HL-60/S4 treated with retinoic acid at 250 ng/mL for 4 days and 3 days (cell line): ENCODE results near the gene TBC1D24.

Experiments
- in situ Hi-C: fragments of 300-500 bp; cut with MboI; formaldehyde crosslinking; loops from 2 replicates; pipeline ENCODE4 v1.7.0; 2022; ENCODE audit warnings: low sequenced_read_pairs

TBC1D24 gene

DNA sequence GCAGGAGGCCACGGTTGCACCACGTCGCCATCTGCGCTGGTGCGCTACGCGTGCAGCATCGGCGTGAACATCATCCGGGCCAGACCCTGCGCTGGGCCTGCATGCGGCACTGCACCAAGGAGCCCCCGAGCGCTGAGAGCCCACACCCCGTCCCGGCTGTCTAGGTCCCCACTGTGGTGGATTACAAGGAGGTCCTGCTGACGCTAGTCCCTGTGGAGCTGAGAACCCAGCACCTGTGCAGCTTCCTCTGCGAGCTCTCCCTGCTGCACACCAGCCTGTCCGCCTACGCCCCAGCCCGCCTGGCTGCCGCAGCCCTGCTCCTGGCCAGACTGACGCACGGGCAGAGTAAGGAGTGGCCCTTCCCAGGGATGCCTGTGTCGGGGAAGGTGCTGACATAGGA, 25.8 kb upstream of the TBC1D24 start:
- in situ Hi-C loops = no loop called here

DNA sequence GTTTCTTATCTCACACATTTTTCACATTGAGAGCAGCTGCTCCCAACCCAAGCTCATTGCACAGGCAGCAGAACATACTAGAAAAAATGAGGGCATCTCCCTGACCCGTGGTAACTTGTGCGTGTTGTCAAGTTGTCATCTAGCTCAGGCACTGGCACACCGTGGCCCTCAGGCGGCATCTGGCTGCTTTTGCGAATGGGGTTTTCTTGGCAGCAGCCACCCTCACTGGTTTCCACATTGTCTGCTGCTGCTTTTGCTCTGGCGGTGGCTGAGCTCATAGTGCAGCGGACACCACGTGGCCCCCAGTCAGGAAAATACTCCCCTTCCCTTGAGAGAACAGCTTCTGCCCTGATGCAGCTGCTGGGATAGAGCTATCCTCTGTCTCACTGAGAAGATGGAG, 24.4 kb upstream of the TBC1D24 start:
- in situ Hi-C loops = no loop called here

DNA sequence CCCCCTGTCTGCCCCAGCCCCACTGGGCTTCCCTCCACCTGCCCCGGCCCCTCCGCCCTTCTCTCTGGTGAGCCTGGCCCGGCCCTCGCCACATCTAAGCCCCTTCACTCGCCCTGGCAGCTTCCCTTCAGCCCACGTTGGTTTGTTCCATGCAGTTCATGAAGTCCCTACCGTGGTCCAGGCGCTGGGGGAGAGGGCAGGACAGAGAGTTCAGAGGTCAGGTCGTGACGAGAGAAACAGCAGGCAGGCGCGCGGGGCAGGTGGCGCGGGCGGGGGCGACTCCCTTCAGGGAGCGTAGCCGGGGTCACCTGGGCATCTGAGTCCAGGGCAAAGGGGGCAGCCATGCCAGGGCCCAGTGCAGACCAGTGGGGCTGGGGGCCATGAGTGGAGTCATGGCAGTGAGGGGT, 23.9 kb upstream of the TBC1D24 start:
- in situ Hi-C loops = no loop called here

DNA sequence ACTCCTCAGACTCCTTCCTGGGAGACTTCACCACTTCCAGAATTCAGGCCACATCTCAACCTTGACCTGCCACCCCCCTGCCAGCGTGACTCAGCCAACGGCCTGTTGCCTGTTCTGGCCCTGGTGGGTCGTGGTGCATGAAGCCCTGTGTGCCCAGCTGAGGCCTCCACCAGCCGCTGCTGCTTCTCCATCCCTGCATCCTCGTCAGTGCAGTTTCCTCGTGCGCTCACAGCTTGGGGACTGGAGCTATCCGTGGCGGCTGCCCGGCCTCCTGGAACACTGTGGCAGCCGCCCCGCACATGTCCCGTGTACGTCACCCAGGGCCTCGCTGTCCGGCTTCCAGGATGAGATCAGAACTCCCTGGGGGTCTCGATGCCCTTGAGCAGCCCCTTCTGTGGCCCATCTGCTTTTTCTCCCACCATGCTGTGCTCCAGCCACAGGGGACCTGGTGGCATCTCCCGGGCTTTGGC, 23.0 kb upstream of the TBC1D24 start:
- in situ Hi-C loops = no loop called here

DNA sequence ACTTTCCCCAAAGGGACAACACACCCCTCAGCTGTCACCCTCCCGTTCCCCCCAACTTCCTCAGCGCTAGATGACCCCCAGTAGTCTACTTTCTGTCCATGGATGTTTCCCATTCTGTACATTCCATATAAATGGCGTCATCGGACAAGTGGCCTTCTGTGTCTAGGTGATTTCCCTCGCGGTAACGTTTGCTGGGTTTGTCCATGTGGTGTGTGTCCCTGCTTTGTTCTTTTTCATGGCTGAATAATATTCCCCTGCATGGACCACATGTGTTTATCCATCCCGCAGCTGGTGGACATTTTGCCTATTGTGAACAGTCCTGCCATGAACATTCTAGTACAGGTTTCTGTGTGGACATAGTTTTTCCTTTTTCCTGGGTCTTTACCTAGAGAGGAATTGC, 22.3 kb upstream of the TBC1D24 start:
- in situ Hi-C loops = no loop called here

DNA sequence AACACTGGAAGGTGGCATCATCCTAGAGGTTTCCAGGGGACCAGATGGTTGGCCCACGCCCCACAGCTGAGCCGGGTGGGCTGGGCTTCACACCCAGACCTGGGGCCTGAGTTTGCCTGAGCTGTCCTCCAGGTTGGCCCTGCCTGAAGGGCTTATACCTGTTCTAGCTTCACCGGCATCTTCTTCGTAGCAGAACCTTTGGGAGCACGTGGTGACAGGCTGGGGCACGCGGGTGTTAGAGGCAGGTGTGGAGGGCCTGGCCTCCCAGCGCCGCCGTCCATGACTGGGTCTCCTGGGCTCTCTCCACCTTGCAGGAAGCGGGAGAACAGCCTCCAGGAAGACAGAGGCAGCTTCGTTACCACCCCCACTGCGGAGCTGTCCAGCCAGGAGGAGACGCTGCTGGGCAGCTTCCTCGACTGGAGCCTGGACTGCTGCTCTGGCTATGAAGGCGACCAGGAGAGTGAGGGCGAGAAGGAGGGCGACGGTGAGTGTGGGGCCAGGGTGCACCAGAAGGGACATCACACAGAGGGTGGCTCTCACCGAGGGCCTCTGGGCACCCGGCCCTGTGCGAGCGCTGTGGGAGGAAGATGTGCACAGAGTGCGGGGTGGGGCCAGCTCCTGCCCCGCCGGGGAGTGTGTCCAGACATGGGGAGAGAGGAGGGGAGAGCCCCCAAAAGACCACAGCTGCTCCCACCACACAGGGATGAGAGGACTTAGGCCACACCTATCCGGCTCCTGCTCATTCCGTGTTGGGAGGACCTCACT, 19.7 kb upstream of the TBC1D24 start:
- in situ Hi-C loops = no loop called here

DNA sequence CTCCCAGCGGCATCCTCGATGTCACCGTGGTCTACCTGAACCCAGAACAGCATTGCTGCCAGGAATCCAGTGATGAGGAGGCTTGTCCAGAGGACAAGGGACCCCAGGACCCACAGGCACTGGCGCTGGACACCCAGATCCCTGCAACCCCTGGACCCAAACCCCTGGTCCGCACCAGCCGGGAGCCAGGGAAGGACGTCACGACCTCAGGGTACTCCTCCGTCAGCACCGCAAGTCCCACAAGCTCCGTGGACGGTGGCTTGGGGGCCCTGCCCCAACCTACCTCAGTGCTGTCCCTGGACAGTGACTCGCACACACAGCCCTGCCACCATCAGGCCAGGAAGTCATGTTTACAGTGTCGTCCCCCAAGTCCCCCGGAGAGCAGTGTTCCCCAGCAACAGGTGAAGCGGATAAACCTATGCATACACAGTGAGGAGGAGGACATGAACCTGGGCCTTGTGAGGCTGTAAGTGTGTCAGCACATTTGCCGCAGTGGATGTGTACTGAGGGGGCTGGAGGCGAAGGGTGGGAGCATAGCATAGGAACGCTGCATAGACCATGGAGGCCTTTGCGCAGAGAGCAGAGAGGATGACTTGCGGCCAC, 18.3 kb upstream of the TBC1D24 start:
- in situ Hi-C loops = no loop called here

DNA sequence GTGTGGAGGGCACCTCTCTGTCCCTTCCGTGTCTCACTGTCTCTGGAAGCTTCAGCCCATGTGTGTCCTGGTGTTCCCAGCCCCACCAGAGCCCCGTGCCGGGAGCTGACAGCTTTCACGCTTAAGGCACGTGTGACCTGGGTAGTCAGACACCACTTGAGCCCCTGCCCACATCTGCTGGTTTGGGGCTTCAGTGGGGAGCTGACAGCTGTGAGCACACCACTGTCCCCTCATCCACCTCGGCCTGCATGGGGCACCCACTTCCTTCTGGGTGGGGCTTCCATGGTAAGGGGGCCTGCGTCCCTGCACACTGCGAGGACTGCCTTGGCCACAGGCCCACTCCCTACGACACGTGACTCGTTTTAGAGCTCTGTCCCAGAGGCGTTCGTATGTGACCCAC, 17.7 kb upstream of the TBC1D24 start:
- in situ Hi-C loops = no loop called here

DNA sequence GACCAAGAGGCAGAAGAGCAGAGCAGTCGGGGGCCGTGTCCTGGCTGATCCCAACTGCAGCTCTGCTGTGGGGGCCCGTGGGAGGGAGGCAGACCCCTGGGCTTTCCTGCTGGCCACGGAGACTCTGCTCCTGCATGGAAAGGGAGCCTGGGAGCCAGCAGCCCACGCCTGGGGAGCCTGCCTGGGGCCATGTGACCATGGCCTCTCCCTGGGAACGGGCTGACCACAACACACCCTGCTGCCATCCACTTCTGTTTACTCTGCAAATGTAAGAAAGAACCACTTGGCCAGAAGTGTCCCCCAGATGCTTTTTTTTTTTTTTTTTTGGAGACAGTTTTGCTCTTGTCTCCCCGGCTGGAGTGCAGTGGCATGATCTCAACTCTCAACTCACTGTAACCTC, 17.0 kb upstream of the TBC1D24 start:
- in situ Hi-C loops = no loop called here

DNA sequence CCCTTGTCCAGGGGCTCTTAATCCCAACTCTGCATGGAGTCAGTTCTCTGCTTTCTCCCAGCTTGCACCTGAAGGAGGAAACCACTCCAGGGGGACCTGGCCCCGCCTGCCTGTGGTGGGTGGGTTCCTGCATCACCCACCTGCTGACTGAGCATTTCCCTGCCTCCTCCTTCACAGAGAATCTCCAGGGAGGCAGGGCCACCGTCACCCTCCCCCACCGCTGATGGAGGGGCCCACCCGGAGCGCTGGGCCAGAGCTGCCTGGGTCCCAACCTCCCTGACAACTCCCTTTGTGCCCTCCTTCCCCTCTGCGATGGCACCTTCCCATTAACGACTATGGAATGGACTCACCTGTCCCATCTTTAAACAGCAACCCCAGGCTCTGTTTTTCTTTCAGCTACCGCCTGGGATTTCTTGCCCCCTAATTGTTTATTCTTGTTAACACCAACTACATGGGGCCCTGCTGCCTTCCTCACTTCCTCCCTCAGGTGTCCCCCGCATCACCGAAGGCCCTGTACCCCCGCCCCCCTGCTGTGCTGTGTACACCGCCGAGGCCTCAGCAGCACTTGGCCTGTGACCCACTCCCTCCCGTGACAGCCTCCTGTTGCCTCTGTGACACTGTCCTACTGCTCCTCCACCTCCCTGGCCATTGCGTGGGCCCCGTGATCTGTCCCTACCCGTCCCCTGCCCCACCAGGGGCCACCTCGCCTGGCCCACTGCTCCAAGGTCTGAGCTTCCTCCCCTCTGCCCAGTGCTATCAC, 15.9 kb upstream of the TBC1D24 start:
- in situ Hi-C loops = no loop called here

DNA sequence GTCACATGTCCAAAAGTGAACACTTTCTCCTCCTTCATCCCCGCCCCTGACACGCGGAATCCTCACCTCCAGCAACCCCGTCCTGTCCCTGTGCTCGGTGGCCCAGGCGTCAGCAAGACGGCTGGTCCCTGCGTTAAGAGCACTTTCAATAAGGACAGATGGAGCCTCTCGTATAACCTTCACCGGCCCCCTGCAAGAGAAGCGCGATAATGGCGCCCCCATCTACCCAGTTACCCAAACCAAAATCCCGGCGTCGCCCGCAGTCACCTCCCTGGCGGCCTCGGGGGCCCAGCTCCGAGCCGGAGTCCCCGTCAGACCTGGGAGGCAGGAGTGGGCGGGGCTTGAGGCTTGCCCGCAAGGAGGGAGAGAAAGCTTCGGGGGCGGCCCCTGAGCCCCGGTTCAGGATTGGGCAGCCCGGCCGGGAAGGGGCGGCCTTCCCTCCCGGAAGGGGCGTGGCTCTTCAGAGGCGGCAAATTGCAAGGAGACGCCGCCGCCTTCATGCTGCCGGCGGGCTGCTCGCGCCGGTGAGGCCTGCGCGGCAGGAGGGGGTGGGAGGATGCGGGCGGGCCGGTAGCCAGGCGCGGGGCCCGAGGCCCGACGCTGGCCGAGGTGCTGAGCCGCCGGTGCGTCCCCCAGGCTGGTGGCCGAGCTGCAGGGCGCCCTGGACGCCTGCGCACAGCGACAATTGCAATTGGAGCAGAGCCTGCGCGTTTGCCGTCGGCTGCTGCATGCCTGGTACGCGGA, 15.1 kb upstream of the TBC1D24 start, which contains the start of gene TEDC2:
Gene TEDC2 (plus strand): TSS at position 463 of the 744 bp plus-strand sequence. CDS start 36 bp downstream, at position 499.
- in situ Hi-C loops = no loop called here

DNA sequence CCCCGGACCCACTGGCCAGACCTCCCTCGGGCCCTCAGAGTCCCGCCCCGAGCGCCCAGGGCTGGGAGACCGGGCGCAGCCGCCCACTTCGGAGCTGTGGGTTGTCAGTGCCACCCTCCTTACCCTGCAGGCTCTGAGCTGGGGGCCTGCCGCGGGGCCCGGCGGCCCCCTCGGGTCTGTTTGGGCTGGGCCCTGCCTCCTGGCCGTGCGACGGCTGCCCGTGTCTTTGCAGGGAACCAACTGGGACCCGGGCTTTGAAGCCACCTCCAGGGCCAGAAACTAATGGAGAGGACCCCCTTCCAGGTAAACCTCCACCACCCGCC, 14.6 kb upstream of the TBC1D24 start:
- in situ Hi-C loops = no loop called here

DNA sequence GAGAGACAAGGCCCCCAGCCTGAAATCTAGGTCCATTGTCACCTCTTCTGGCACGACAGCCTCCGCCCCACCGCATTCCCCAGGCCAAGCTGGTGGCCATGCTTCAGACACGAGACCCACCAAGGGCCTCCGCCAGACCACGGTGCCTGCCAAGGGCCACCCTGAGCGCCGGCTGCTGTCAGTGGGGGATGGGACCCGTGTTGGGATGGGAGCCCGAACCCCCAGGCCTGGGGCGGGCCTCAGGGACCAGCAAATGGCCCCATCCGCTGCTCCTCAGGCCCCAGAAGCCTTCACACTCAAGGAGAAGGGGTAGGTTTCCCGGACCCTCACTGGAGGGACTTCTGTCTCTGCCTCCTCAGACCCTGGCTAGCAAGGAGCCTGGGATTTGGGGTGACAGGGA, 14.0 kb upstream of the TBC1D24 start:
- in situ Hi-C loops = no loop called here

DNA sequence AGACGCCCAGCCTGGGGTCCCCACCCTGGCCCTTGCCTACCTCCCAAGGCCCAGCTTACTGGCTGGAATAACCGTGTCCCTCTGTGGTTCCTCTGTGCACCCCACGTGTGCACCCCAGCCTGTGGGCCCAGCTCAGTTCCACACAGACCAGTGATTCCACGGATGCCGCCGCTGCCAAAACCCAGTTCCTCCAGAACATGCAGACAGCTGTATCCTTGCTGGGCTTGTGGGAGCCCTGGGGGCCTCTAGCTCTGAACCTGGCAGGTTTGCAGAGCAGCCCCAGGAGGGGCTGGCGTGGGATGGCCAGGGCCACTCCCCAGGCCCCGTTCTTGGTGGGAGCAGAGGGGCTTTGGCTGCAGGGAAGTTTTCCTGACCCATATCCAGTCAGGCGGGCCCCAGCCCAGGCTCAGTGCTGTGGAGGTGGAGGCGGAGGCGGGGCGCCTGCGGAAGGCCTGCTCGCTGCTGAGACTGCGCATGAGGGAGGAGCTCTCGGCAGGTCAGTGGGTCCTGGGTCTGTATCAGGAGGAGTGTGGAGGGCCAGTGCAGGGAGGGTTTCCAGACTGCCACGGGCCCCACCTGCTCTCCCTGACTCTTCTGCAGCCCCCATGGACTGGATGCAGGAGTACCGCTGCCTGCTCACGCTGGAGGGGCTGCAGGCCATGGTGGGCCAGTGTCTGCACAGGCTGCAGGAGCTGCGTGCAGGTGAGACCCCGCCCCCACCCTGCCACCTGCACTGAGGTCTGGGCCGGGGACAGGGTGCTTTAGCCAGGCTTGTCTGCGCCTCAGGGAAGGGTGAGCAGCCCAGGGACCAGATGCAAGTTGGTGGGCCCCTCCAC, 12.7 kb upstream of the TBC1D24 start:
- in situ Hi-C loops = no loop called here

DNA sequence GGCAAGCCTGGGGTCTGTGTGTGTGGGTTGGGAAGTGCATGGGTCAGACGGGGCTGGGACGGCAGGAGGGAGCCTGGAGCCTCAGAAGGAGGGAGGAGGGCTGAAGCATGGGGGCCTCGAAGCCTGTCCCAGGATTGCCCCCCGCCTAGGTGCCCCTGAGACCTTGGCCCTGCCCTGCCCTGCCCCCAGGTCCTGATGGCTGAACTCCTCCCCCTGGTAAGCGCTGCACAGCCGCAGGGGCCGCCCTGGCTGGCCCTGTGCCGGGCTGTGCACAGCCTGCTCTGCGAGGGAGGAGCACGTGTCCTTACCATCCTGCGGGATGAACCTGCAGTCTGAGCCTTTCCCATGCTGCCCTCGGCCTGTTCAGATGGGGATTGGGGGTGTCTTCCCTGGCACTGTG, 10.6 kb upstream of the TBC1D24 start:
- in situ Hi-C loops = no loop called here

DNA sequence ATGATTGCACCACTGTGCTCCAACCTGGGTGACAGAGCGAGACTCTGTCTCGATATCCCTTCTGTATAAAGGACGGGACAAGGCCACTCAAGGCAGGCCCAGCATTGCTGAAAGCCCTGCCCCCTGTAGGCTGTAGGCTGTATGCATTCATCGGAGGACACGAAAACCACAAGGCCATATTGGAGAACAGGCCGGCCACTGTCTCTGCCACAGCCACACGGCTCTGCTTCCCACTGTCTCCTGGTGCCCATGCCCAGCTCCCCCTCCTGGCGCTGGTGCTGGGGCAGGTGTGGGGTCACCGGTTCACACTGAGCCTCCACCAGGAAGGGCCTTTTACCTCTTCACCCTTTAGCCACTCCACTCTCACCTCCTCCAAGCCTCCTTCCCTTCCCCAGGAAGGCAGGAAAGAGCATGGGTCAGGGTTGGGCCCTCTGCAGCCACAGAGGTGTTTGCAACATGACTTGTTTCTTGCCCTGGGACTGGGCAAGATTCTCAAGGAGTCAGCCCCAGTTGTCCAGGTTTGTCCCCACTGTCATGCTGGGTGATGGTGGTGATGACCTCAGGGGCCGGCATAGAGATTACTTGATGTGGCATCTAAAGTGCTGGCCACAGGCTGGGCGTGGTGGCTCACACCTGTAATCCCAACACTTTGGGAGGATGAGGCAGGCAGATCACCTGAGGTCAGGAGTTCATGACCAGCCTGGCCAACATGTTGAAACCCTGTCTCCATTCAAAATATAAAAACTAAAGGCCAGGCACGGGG, 9.1 kb upstream of the TBC1D24 start:
- in situ Hi-C loops = no loop called here

DNA sequence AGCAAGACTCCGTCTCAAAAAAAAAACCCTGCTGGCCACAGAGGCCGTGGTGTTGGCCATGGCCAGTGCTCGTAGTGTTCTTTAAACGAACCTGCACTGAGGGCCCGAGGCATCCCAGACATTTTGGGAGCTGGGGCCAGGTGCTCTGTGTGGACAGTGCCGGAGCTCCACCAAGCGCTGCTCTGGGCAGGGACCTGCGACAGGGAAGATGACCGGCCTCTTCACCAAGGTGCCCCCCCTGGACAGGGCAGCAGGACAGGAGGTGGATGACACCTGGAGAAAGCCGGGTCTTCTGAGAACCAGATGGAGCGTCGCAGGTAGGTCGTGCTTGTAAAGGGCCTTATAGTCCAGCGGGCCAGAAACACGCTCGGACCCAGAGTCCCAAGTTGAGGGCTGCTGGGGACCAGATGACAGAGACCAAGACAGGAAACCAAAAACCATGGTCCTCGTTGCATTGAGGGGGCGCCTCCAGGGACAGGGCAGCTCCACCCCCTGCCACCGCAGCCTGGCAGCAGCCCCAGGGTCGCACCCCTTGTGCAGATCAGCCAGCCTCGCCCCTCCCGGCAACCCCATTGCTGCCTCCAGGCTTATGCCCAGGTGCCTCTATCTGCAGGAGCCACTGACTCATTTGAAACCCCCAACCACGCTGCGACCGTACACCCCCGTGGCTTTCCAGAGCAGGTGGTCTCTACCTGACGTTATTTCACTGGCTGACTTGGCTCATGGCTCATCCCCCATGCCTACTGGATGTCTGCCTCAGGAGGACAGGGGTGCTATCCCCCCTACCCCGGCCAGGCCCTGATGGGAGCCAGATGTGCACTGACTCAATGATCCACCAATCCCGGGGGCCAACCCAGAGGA, 8.0 kb upstream of the TBC1D24 start:
- in situ Hi-C loops = no loop called here

DNA sequence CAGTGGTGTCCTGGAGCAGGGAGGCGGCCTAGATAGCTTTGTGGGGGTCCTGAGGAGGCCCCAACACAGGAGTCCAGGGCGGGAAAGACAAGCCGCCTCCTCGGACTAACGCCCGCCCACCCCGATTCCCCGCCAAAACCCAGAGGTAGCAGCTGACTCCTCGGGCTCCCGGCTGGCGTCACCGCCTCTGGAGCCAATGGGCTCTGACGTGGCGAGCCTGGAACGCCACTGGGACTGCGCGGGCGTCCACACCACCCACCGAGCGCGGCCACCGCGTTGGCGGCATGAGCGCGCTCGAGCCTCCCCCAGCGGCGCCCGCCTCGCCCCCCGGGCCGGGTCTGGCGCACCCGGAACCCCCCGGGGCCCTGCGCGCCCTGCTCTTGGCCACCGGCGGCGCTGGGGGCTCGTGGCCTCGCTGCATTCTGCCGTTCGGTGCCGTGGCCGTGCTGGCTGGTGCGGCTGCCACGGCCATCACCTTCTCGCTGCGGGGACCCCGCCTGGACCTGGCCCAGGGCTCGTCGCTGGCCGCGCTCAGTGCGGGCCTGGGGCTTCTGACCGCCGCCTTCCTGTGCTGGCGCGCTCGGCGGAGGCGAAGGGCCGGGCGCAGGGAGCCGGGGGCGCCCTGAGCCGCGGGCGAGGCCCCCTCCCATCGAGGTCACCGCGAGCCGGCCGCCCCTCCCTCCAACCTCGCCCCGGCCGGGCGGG, 7.2 kb upstream of the TBC1D24 start:
- in situ Hi-C loops = no loop called here
